ENCODE measurements around the gene C9. TPM values are rescaled to one million over a fixed set of nuclear protein-coding genes. Genes with fewer than 3 reads are reported as not detected.

C9 gene
- total RNA-seq, 3 donors from 2014 or later (not counting 1 experiment from before 2014, with no cell fraction given): 0.52 TPM; not detected in 2

DNA sequence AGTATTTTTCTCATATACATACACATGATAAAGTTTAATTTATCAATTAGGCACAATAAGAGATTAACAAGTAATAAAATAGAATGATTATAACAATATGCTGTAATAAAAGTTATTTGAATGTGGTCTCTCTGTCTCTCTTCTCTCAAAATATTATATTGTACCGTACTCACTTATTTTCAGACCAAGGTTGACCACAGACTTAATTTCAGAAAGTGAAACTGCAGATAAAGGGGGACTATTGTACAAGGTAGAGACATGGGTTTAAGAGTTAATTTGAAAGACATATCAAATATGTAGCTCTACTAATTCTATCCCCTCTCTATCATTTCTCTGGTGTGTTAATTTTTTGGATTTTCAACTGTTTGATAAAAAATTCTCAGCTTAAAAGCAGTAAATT is 20.0 kb upstream of the C9 start:
- TF ChIP-seq, protein P1, sequence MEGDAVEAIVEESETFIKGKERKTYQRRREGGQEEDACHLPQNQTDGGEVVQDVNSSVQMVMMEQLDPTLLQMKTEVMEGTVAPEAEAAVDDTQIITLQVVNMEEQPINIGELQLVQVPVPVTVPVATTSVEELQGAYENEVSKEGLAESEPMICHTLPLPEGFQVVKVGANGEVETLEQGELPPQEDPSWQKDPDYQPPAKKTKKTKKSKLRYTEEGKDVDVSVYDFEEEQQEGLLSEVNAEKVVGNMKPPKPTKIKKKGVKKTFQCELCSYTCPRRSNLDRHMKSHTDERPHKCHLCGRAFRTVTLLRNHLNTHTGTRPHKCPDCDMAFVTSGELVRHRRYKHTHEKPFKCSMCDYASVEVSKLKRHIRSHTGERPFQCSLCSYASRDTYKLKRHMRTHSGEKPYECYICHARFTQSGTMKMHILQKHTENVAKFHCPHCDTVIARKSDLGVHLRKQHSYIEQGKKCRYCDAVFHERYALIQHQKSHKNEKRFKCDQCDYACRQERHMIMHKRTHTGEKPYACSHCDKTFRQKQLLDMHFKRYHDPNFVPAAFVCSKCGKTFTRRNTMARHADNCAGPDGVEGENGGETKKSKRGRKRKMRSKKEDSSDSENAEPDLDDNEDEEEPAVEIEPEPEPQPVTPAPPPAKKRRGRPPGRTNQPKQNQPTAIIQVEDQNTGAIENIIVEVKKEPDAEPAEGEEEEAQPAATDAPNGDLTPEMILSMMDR (IDR thresholded peaks at IDR 0.05): no peak
- Mint-ChIP-seq H3K4me1 (peaks cover 11 to 20% of the 10 kb centered on the region in 2 donors), H3K4me3 (no peak overlapping the region), H3K36me3 (peaks cover 28% of the 10 kb centered on the region), H3K9me3 (no peaks in the 10 kb centered on the region), H3K27ac (peak overlapping the region; percentile 35 to 53), H3K27me3 (ENCODE audit: low read depth in 2 of 2) (no peaks in the 10 kb centered on the region)
- Histone ChIP-seq H3K27ac (ENCODE audit: low read length) (no peak overlapping the region), H3K36me3 (ENCODE audit: control insufficient read depth, insufficient read depth, low read length) (no peaks in the 10 kb centered on the region), H3K4me1 (ENCODE audit: control insufficient read depth, insufficient read depth, low read length) (no peaks in the 10 kb centered on the region), H3K4me3 (ENCODE audit: low read length) (no peak overlapping the region), H3K27me3 (ENCODE audit: control insufficient read depth, insufficient read depth, low read length) (no peaks in the 10 kb centered on the region), H3K9me3 (ENCODE audit: control insufficient read depth, insufficient read depth, low read length) (no peaks in the 10 kb centered on the region)
- intact Hi-C loops (cut with micrococcal nuclease): no loop called here
- no peak for ATAC-seq
- no peak for DNase-seq
- no CpG with 5 or more reads among the region's 1 CpG for WGBS (ENCODE audit: insufficient coverage)

DNA sequence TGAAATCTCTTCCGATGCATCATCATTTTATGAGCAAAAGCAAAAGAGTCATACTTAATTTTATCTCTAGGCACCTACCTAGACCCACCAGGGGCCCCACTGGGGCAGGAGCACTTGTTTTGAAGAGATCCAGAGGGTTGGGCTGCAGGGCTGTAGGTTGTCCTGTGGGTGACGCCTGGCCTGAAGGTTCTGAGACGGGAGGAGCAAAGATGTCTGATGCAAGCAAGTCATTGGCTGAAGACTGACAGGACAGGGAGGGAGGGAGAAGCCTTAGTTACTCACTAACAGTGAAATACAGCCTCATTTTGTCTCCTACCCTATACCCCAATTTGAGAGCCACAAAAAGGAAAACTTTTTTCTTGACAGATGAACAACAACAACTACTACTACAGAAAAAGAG is 17.1 kb upstream of the C9 start:
- Histone ChIP-seq H3K27me3 (ENCODE audit: control insufficient read depth, insufficient read depth, low read length) (no peaks in the 10 kb centered on the region), H3K9me3 (ENCODE audit: control insufficient read depth, insufficient read depth, low read length) (no peaks in the 10 kb centered on the region), H3K36me3 (ENCODE audit: control insufficient read depth, insufficient read depth, low read length) (no peaks in the 10 kb centered on the region), H3K4me1 (ENCODE audit: control insufficient read depth, insufficient read depth, low read length) (no peaks in the 10 kb centered on the region), H3K4me3 (ENCODE audit: low read length) (no peak overlapping the region), H3K27ac (ENCODE audit: low read length) (no peak overlapping the region)
- Mint-ChIP-seq H3K4me3 (no peak overlapping the region), H3K27me3 (ENCODE audit: low read depth in 2 of 2) (no peaks in the 10 kb centered on the region), H3K4me1 (peaks cover 11 to 20% of the 10 kb centered on the region in 2 donors), H3K36me3 (peaks cover 28% of the 10 kb centered on the region), H3K27ac (peak overlapping the region; percentile 0 to 24), H3K9me3 (no peaks in the 10 kb centered on the region)
- TF ChIP-seq, protein P1 (IDR thresholded peaks at IDR 0.05): no peak
- intact Hi-C loops (cut with micrococcal nuclease): no loop called here
- DNase-seq (no peak), ATAC-seq (no peak)
- 90% methylated on average over 2 of the region's 3 CpGs for WGBS (ENCODE audit: insufficient coverage)

DNA sequence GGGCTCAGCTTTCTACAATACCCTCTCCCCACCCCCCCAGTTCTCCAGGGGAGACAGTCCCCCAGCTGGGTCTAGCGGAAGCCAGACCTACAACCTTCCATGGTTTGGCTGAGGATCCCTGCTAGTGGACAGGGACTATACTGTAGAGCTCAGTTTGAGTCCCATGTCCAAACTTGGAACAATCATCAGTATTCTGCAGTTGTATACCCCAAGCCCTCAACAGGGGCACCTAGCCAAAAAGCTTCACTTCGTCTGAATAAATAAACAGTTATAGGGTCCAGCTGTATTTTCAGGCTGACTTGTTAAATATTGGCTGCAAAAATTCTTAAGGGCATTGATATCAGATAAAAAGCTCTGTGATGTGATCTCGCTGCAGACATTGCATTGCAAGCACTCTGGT is 15.4 kb upstream of the C9 start:
- no peaks in the 10 kb centered on the region for H3K27me3 ChIP-seq (ENCODE audit: control insufficient read depth, insufficient read depth, low read length)
- peaks cover 28% of the 10 kb centered on the region for H3K36me3 Mint-ChIP-seq
- 86% methylated on average over 3 of the region's 3 CpGs for WGBS (ENCODE audit: insufficient coverage)

DNA sequence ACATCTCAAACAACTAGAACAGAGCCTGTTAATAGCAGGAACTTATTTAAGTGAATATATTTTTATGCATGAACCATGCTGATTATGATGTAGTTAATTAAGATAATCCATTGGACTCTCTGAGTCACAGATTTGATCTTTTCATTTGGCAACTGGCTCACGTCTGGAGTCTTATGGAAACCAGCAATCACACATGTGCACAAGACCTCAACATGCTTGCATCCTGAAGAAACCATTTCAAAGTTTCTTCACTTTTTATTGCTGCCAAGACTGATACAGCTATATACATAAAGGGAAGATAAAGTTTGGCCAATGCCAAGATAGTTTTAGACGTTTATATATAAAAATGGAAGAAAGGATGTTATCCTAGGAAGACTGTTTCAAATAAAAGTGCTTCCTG is 13.3 kb upstream of the C9 start:
- H3K36me3 ChIP-seq (ENCODE audit: control insufficient read depth, insufficient read depth, low read length): peaks cover 3% of the 10 kb centered on the region
- H3K4me1 Mint-ChIP-seq: peaks cover 0 to 14% of the 10 kb centered on the region in 2 donors
- 68% methylated on average over 2 of the region's 2 CpGs for WGBS (ENCODE audit: insufficient coverage)
- DNase-seq (no peak), ATAC-seq (no peak)
- no peak overlapping the region for H3K27ac ChIP-seq (ENCODE audit: low read length)
- H3K9me3 ChIP-seq (ENCODE audit: control insufficient read depth, insufficient read depth, low read length): no peaks in the 10 kb centered on the region
- H3K4me1 ChIP-seq (ENCODE audit: control insufficient read depth, insufficient read depth, low read length): no peaks in the 10 kb centered on the region
- peaks cover 28% of the 10 kb centered on the region for H3K36me3 Mint-ChIP-seq
- H3K27me3 ChIP-seq (ENCODE audit: control insufficient read depth, insufficient read depth, low read length): no peaks in the 10 kb centered on the region
- no peak overlapping the region for H3K4me3 Mint-ChIP-seq
- H3K9me3 Mint-ChIP-seq: no peaks in the 10 kb centered on the region
- TF ChIP-seq, protein P1 (IDR thresholded peaks at IDR 0.05): no peak
- peak overlapping the region in 1 of 2 donors; percentile 9 for H3K27ac Mint-ChIP-seq
- H3K27me3 Mint-ChIP-seq (ENCODE audit: low read depth in 2 of 2): no peaks in the 10 kb centered on the region
- H3K4me3 ChIP-seq (ENCODE audit: low read length): no peak overlapping the region
- intact Hi-C loops (cut with micrococcal nuclease): no loop called here

More for the DNA sequence above, 15.4 kb upstream of the C9 start:
- no peak overlapping the region for H3K27ac Mint-ChIP-seq
- H3K4me1 Mint-ChIP-seq: peaks cover 9 to 19% of the 10 kb centered on the region in 2 donors
- DNase-seq: no peak
- no peaks in the 10 kb centered on the region for H3K9me3 ChIP-seq (ENCODE audit: control insufficient read depth, insufficient read depth, low read length)
- intact Hi-C loops (cut with micrococcal nuclease): no loop called here
- ATAC-seq: no peak
- H3K27me3 Mint-ChIP-seq (ENCODE audit: low read depth in 2 of 2): no peaks in the 10 kb centered on the region
- H3K4me3 ChIP-seq (ENCODE audit: low read length): no peak overlapping the region
- no peaks in the 10 kb centered on the region for H3K9me3 Mint-ChIP-seq
- H3K4me3 Mint-ChIP-seq: no peak overlapping the region
- no peaks in the 10 kb centered on the region for H3K4me1 ChIP-seq (ENCODE audit: control insufficient read depth, insufficient read depth, low read length)
- TF ChIP-seq, protein P1 (IDR thresholded peaks at IDR 0.05): no peak
- no peaks in the 10 kb centered on the region for H3K36me3 ChIP-seq (ENCODE audit: control insufficient read depth, insufficient read depth, low read length)
- H3K27ac ChIP-seq (ENCODE audit: low read length): no peak overlapping the region
